Sigmoid colon (tissue), 4 donors: ENCODE results near the gene PRRT2.

Source experiments
- POLR2A ChIP-seq, 2 donors: fragments of 450-650 bp; IDR thresholded peaks; one replicate each; pipeline ENCODE4 v1.6.1; 2016; ENCODE audit warnings: antibody characterized with exemption in 2 of 2, mild to moderate bottlenecking in 2 of 2, moderate library complexity in 2 of 2
- POLR2AphosphoS5 ChIP-seq, 4 donors: sonication (generic); formaldehyde crosslinking; IDR thresholded peaks; one replicate each; pipeline ENCODE4 v1.6.1; 2017; ENCODE audit warnings: antibody characterized with exemption in 4 of 4
- TF ChIP-seq, protein P1 (sequence below), 4 experiments: fragments of 450-650 bp in 3 of 4; fragments of 200-600 bp in 1 of 4; IDR thresholded peaks; one replicate each; pipeline ENCODE4 v1.5.1; 2016 to 2019; ENCODE audit warnings: antibody characterized with exemption in 4 of 4, mild to moderate bottlenecking in 3 of 4, moderate library complexity in 2 of 4

GRCh38 chr16:29850998-29851397, 39.0 kb downstream of the PRRT2 start:
- TF ChIP-seq, protein P1, sequence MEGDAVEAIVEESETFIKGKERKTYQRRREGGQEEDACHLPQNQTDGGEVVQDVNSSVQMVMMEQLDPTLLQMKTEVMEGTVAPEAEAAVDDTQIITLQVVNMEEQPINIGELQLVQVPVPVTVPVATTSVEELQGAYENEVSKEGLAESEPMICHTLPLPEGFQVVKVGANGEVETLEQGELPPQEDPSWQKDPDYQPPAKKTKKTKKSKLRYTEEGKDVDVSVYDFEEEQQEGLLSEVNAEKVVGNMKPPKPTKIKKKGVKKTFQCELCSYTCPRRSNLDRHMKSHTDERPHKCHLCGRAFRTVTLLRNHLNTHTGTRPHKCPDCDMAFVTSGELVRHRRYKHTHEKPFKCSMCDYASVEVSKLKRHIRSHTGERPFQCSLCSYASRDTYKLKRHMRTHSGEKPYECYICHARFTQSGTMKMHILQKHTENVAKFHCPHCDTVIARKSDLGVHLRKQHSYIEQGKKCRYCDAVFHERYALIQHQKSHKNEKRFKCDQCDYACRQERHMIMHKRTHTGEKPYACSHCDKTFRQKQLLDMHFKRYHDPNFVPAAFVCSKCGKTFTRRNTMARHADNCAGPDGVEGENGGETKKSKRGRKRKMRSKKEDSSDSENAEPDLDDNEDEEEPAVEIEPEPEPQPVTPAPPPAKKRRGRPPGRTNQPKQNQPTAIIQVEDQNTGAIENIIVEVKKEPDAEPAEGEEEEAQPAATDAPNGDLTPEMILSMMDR (IDR thresholded peaks at IDR 0.05): no peak
- no peak for TF ChIP-seq POLR2A (IDR thresholded peaks at IDR 0.05)
- no peak for TF ChIP-seq POLR2AphosphoS5 (IDR thresholded peaks at IDR 0.05)
